Naive thymus-derived CD4-positive, alpha-beta T cell (primary cell): ENCODE measurements around the gene HDAC10. TPM values are rescaled to one million over a fixed set of nuclear protein-coding genes. Genes with fewer than 3 reads are reported as not detected.

Source experiments
- ATAC-seq: fragments of 150-1000 bp; cut with Tn5 transposase; 2 replicates; pipeline ENCODE4 v1.10.0; 2021; ENCODE audit warnings: mild to moderate bottlenecking, moderate library complexity
- CTCF ChIA-PET: fragments of 350-600 bp; sonication (Branson Sonifier 250); formaldehyde crosslinking; loops from one replicate; lab custom pipeline; 2021; ENCODE audit warnings: antibody characterized with exemption; lab: Charles Lee
- POLR2A ChIA-PET: fragments of 350-600 bp; sonication (Branson Sonifier 250); formaldehyde crosslinking; loops from one replicate; lab custom pipeline; 2021; ENCODE audit warnings: antibody characterized with exemption, inconsistent platforms; lab: Charles Lee
- DNase-seq, 9 donors: peaks; one replicate each; pipeline versions ENCODE4 v3.0.0 to v3.0.0-alpha.2; 2020 to 2022; ENCODE audit warnings: mixed read lengths in 1 of 9
- H3K27ac ChIP-seq: one replicate; pipeline ENCODE4 v1.7.0; 2013; ENCODE audit warnings: mild to moderate bottlenecking, low read depth, low read length, moderate library complexity
- H3K27me3 ChIP-seq, 2 donors: one replicate each; pipeline ENCODE4 v1.7.0; 2013; ENCODE audit warnings: low read length in 2 of 2, mild to moderate bottlenecking in 2 of 2, moderate library complexity in 2 of 2; ENCODE audit not compliant: control insufficient read depth in 2 of 2, insufficient read depth in 2 of 2
- H3K36me3 ChIP-seq, 3 experiments: 1 replicate in 2 of 3; 2 replicates in 1 of 3; pipeline ENCODE4 v1.7.0; 2013; ENCODE audit warnings: low read length in 3 of 3, mild to moderate bottlenecking in 3 of 3, moderate library complexity in 1 of 3; ENCODE audit not compliant: insufficient read depth in 3 of 3, control insufficient read depth in 2 of 3
- H3K4me1 ChIP-seq, 2 donors: one replicate each; pipeline ENCODE4 v1.7.0; 2013; ENCODE audit warnings: low read length in 2 of 2, mild to moderate bottlenecking in 2 of 2, moderate library complexity in 1 of 2; ENCODE audit not compliant: control insufficient read depth in 2 of 2, insufficient read depth in 2 of 2
- H3K4me3 ChIP-seq: 2 replicates; pipeline ENCODE4 v1.7.0; 2013; ENCODE audit warnings: mild to moderate bottlenecking, low read length
- H3K9me3 ChIP-seq, 3 experiments: 1 replicate in 2 of 3; 2 replicates in 1 of 3; pipeline ENCODE4 v1.7.0; 2013; ENCODE audit warnings: low read length in 3 of 3; ENCODE audit not compliant: control insufficient read depth in 2 of 3
- H3K27ac Mint-ChIP-seq, 9 donors: one replicate each; pipeline ENCODE4 v1.8.0; 2020 to 2022; ENCODE audit warnings: mixed read lengths in 9 of 9, mild to moderate bottlenecking in 8 of 9, moderate library complexity in 5 of 9, inconsistent platforms in 2 of 9
- H3K27me3 Mint-ChIP-seq, 5 donors: one replicate each; pipeline ENCODE4 v1.8.0; 2021 to 2022; ENCODE audit warnings: mixed read lengths in 5 of 5, mild to moderate bottlenecking in 1 of 5
- H3K36me3 Mint-ChIP-seq, 5 donors: one replicate each; pipeline ENCODE4 v1.8.0; 2020 to 2022; ENCODE audit warnings: mixed read lengths in 5 of 5, mild to moderate bottlenecking in 3 of 5, inconsistent platforms in 1 of 5
- H3K4me1 Mint-ChIP-seq, 7 donors: one replicate each; pipeline ENCODE4 v1.8.0; 2020 to 2022; ENCODE audit warnings: mixed read lengths in 7 of 7, mild to moderate bottlenecking in 3 of 7, inconsistent platforms in 1 of 7
- H3K4me3 Mint-ChIP-seq, 10 donors: one replicate each; pipeline ENCODE4 v1.8.0; 2020 to 2022; ENCODE audit warnings: mild to moderate bottlenecking in 10 of 10, mixed read lengths in 10 of 10, moderate library complexity in 6 of 10, inconsistent platforms in 2 of 10
- H3K9me3 Mint-ChIP-seq, 11 donors: one replicate each; pipeline ENCODE4 v1.8.0; 2020 to 2022; ENCODE audit warnings: mixed read lengths in 11 of 11, mild to moderate bottlenecking in 4 of 11, inconsistent platforms in 1 of 11, moderate library complexity in 1 of 11
- intact Hi-C, 2 donors: fragments of 100-400 bp; cut with micrococcal nuclease; formaldehyde crosslinking; loops; one replicate each; pipeline ENCODE4 v1.15.1; 2023
- polyA plus RNA-seq, 2 donors: library from polyadenylated mRNA; unstranded; fragments of 300-500 nt; fragmentation: Illumina TruSeq; gene quantifications; one replicate each; pipeline ENCODE4 v1.2.3, GENCODE V29; 2021
- total RNA-seq, 6 experiments: library from RNA in 5 of 6; stranded (reverse) in 5 of 6; gene quantifications; 1 replicate in 5 of 6; 2 replicates in 1 of 6; pipeline ENCODE4 v1.2.3 and lab custom pipeline; 2021 to 2026

HDAC10 gene
- total and polyA plus RNA-seq, 7 experiments from 2014 or later = 7.1 to 139 (median 98.7) TPM

DNA sequence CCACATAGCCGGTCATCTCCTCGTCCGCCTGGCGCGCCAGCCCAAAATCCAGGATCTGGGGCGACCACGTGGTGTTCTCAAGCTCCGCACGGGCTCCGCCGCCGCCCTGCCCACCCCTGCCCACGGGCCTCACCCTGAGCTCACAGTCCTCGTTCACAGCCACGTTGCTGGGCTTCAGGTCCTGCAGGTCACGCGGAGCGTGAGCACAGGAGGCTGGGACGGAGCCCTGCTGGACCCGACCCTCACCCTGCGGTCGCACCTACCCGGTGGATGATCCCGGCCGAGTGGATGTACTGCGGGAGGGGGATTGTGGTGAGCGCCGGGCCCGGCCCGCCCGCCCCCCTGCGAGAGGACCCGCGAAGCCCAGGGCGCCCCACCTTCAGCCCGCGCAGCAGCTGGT is 15.9 kb upstream of the HDAC10 start:
- H3K27me3 ChIP-seq = peaks cover 4% of the 10 kb centered on the region in 2 donors
- no peaks in the 10 kb centered on the region for H3K9me3 Mint-ChIP-seq
- H3K36me3 ChIP-seq = no peaks in the 10 kb centered on the region
- CTCF ChIA-PET = interaction anchor here (0.6 kb wide), 1 partner anchor 59 kb away, joined by 3 read pairs; no protein-coding TSS in a partner anchor
- POLR2A ChIA-PET = interaction anchor here (0.7 kb wide), 1 partner anchor 14 kb away, joined by 3 read pairs; no protein-coding TSS in a partner anchor
- H3K4me3 Mint-ChIP-seq = peak overlapping the region in 1 of 10 donors; percentile 29
- peaks cover 0 to 5% (median 0%) of the 10 kb centered on the region in 5 donors for H3K36me3 Mint-ChIP-seq
- peaks cover 4 to 17% (median 15%) of the 10 kb centered on the region in 5 donors for H3K27me3 Mint-ChIP-seq
- DNase-seq (no peak), ATAC-seq (no peak)
- intact Hi-C loops = no loop called here
- peaks cover 3 to 18% of the 10 kb centered on the region in 2 donors for H3K4me1 ChIP-seq
- H3K9me3 ChIP-seq = no peaks in the 10 kb centered on the region
- H3K27ac Mint-ChIP-seq = no peak overlapping the region
- H3K4me1 Mint-ChIP-seq = peaks cover 0 to 22% (median 14%) of the 10 kb centered on the region in 7 donors
- H3K4me3 ChIP-seq = no peak overlapping the region
- H3K27ac ChIP-seq = no peak overlapping the region

DNA sequence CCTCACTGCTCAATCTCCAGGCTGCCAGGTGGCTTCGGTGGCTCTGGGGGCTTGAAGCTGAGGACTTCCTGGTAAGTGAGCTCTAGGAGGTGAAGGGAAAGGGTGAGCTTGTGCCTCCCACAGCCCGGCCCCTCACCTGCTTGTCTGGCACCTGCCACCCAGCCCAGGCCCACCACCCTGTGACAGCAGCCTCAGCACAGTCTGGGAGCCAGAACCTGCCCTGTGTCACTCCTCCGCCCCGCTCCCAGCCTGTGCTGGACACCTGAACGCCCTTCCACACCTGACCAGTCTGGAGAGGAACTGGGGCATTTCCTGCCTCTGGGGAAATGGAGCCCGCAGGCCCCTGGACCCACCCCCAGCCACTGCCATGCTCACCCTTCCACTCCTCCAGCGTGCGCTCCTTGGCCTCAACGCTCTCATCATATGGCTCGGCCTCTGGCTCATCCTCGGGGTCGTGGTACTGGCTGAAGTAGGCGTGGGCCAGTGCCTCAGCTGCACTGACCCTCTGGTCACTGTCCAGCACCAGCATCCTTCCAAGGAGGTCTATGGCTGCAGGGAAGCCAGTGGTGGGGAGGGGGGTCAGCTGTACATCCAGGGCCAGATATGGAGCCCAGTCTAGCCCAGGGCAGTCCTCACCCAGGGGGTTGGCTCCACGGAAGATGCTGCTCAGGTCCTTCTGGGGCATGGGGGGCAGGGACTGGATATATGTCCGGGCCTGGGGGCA is 14.0 kb upstream of the HDAC10 start:
- H3K4me3 ChIP-seq = no peak overlapping the region
- ChIA-PET POLR2A (no interaction called here), CTCF (no interaction called here)
- intact Hi-C loops = no loop called here
- peaks cover 4% of the 10 kb centered on the region in 2 donors for H3K27me3 ChIP-seq
- H3K36me3 ChIP-seq = no peaks in the 10 kb centered on the region
- Mint-ChIP-seq H3K36me3 (peaks cover 0 to 5% (median 0%) of the 10 kb centered on the region in 5 donors), H3K27ac (no peak overlapping the region), H3K9me3 (no peaks in the 10 kb centered on the region), H3K27me3 (peaks cover 4 to 16% (median 14%) of the 10 kb centered on the region in 5 donors), H3K4me1 (peaks cover 0 to 20% (median 14%) of the 10 kb centered on the region in 7 donors), H3K4me3 (no peak overlapping the region)
- peaks cover 0 to 11% of the 10 kb centered on the region in 2 donors for H3K4me1 ChIP-seq
- H3K9me3 ChIP-seq = no peaks in the 10 kb centered on the region
- H3K27ac ChIP-seq = no peak overlapping the region
- ATAC-seq (no peak), DNase-seq (no peak)

GRCh38 chr22:50264104-50264745 is 13.2 kb upstream of the HDAC10 start:
- intact Hi-C loops = no loop called here
- no peaks in the 10 kb centered on the region for H3K36me3 ChIP-seq
- Mint-ChIP-seq H3K27me3 (peaks cover 4 to 19% (median 15%) of the 10 kb centered on the region in 5 donors), H3K4me1 (peaks cover 0 to 18% (median 14%) of the 10 kb centered on the region in 7 donors), H3K4me3 (peak overlapping the region in 1 of 10 donors; percentile 34), H3K9me3 (no peaks in the 10 kb centered on the region), H3K36me3 (peaks cover 0 to 5% (median 0%) of the 10 kb centered on the region in 5 donors), H3K27ac (no peak overlapping the region)
- H3K4me3 ChIP-seq = no peak overlapping the region
- H3K27ac ChIP-seq = no peak overlapping the region
- POLR2A ChIA-PET = no interaction called here
- peaks cover 4% of the 10 kb centered on the region in 2 donors for H3K27me3 ChIP-seq
- H3K4me1 ChIP-seq = peaks cover 0 to 6% of the 10 kb centered on the region in 2 donors
- no peaks in the 10 kb centered on the region for H3K9me3 ChIP-seq
- ATAC-seq (no peak), DNase-seq (no peak)
- CTCF ChIA-PET = no interaction called here

DNA sequence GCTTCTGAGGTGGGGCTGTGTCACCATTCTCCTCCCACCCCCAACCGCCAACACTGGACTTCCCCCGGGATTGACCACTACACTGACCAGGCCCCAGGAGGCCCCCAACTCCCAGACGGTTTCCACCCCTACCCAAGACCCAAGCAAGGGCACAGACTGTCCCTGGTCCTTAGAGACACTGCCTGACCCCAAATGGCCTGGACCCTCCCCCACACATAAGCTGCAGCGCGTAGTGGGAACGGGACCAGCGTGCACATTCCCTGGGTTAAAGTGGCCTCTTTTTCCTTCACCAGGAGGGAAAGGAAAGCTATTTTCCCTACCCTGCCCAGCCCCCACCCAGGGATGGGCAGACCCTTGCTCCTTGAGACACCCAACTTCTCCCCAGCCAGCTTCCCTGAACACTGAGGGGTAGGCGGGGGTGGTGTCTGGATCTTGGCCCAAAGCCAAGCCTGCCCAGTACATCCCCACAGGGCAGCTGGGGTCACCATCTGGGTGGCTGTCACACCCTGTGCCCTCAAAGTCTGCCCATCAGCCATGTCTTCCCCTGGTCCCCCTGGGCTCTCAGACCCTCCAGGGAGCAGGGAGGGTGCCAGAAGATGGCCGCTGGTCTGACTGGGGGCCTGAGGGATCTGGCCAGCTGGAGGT is 12.0 kb upstream of the HDAC10 start:
- CTCF ChIA-PET = interaction anchor here (0.6 kb wide), 1 partner anchor 20 kb away, joined by 4 read pairs; no protein-coding TSS in a partner anchor

GRCh38 chr22:50262460-50262911 is 11.4 kb upstream of the HDAC10 start:
- H3K36me3 ChIP-seq = no peaks in the 10 kb centered on the region
- peaks cover 0 to 3% (median 0%) of the 10 kb centered on the region in 5 donors for H3K36me3 Mint-ChIP-seq
- H3K9me3 Mint-ChIP-seq = no peaks in the 10 kb centered on the region
- peaks cover 0 to 4% of the 10 kb centered on the region in 2 donors for H3K4me1 ChIP-seq
- H3K4me1 Mint-ChIP-seq = peaks cover 0 to 9% (median 6%) of the 10 kb centered on the region in 7 donors
- DNase-seq (no peak), ATAC-seq (no peak)
- peak overlapping the region in 8 of 10 donors; percentile 21 to 80 (median 50) for H3K4me3 Mint-ChIP-seq
- POLR2A ChIA-PET = interaction anchor here (0.5 to 1.0 kb wide), 2 partner anchors 11 to 400 kb away, joined by 3 read pairs; partner anchors contain the start of gene HDAC10
- no peak overlapping the region for H3K27ac Mint-ChIP-seq
- H3K9me3 ChIP-seq = no peaks in the 10 kb centered on the region
- peaks cover 4% of the 10 kb centered on the region in 2 donors for H3K27me3 ChIP-seq
- no peak overlapping the region for H3K4me3 ChIP-seq
- intact Hi-C loops = no loop called here
- no peak overlapping the region for H3K27ac ChIP-seq
- peaks cover 4 to 26% (median 15%) of the 10 kb centered on the region in 5 donors for H3K27me3 Mint-ChIP-seq
- CTCF ChIA-PET = interaction anchor here (0.6 kb wide), 1 partner anchor 20 kb away, joined by 4 read pairs; no protein-coding TSS in a partner anchor

More for the DNA sequence above, 12.0 kb upstream of the HDAC10 start:
- Mint-ChIP-seq H3K27me3 (peaks cover 4 to 26% (median 15%) of the 10 kb centered on the region in 5 donors), H3K27ac (no peak overlapping the region), H3K9me3 (no peaks in the 10 kb centered on the region), H3K4me3 (no peak overlapping the region), H3K4me1 (peaks cover 0 to 11% (median 6%) of the 10 kb centered on the region in 7 donors), H3K36me3 (peaks cover 0 to 5% (median 0%) of the 10 kb centered on the region in 5 donors)
- Histone ChIP-seq H3K9me3 (no peaks in the 10 kb centered on the region), H3K36me3 (no peaks in the 10 kb centered on the region), H3K4me3 (no peak overlapping the region), H3K4me1 (peaks cover 0 to 4% of the 10 kb centered on the region in 2 donors), H3K27ac (no peak overlapping the region), H3K27me3 (peaks cover 4% of the 10 kb centered on the region in 2 donors)
- intact Hi-C loops = no loop called here
- POLR2A ChIA-PET = interaction anchor here (1.0 kb wide), 1 partner anchor 12 kb away, joined by 3 read pairs; the partner anchor contains the start of gene HDAC10
- no peak for DNase-seq
- no peak for ATAC-seq
